HG02642 (cell line): ENCODE results near the gene ZHX3.

Experiments used
- ATAC-seq: cut with Tn5 transposase; IDR thresholded peaks from one replicate; pipeline ENCODE4 v1.9.1; 2021; ENCODE audit warnings: mild to moderate bottlenecking; ENCODE audit not compliant: unreplicated experiment, poor library complexity

The ZHX3 gene

DNA sequence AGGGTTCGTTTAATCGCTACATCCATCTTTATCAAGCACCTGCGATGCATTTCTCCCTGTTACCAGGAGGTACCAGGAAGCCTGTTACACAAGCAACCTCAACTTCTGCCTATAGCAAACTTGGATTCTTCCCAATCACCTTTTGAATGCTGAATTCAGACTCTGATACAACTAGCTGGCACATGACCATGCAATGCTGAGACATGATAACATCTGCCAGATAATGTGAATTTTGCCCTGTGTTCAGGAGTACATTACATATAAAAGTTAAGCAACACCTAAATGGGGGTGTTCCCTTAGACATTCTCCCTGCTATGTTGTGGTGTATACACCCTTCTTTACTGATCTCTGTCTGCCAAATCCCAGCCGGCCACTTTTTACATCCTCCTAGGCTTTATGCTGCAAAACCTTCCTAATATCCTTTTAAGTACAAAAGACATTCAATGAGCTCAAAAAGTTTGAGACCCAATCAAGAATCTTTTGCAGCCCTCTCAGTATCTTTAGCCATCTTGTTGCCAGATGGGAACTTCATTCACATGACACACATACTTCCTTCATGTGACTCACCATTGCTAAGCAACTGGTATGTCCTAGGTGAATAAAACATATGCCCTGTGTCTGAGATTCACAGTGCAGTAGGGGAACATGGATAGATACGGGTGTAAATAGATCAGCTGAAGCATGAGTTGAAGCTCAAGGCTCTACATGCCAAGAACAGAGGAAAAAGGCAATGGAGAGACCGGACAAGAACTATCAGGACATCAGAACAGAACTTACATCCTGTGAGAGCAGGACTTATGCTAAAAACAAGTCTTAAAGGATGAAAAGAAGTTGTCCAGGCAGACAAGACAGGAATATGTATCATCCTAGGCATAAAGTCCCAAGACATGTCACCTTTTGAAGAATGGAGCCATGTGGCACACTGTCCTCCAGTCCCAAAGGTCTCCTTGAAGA, 84.3 kb downstream of the ZHX3 start:
- no peak for ATAC-seq

GRCh38 chr20:41231136-41231535, 86.4 kb downstream of the ZHX3 start:
- no peak for ATAC-seq

DNA sequence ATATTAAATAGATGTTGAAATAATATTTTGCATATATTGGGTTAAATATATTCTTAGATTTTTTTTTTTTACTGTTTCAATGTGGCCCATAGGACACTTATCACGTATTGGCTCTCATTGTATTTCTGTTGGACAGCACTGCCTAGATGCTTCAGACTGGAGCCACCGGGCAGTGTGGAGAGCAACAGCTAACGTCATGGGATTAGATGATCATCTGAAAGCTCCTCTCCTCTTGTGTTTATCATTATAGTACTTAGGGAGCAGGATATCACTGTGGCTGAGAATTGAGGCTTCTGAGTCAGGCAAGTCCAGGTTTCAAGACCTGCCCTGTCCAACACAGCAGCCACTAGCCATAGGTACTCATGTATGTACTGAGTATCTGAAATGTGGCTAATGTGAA, 87.4 kb downstream of the ZHX3 start:
- no peak for ATAC-seq

- ATAC-seq, result no peak
Measured at GRCh38 chr20:41229259-41229658, 88.3 kb downstream of the ZHX3 start.

DNA sequence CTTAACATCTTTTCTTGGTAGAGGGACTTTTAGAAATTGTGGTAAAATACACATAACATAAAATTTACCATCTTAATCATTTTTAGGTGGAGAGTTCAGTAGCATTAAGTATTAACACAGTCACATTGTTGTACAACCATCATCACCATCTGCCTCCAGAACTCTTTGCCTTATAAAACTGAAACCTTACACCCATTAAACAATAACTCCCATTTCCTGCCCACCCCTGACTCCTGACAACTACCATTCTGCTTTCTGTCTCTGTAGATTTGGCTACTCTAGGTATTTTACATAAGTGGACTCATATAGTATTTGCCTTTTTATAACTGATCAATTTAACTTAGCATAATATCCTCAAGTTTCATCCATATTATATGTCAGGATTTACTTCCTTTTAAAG, 88.7 kb downstream of the ZHX3 start:
- ATAC-seq, result no peak

DNA sequence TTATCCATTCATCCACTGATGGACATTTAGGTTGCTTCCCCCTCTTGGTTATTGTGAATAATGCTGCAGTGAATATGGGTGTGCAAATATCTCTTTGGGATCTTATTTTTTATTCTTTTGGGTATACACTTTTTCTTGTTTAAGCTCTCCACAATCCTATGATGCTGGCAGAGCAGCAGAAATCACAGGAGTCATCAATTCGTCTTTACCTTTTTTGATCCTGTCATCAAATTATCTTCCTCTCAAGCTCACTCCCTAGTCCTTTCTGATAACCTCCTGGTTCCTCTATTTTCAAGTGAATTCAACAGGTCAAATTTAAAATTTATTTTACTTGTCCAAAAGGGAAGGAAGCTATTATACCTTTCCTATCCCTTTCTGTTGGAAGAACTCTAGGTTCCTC, 91.1 kb downstream of the ZHX3 start:
- no peak for ATAC-seq

- ATAC-seq, result no peak
Measured at GRCh38 chr20:41225091-41225490, 92.4 kb downstream of the ZHX3 start.

DNA sequence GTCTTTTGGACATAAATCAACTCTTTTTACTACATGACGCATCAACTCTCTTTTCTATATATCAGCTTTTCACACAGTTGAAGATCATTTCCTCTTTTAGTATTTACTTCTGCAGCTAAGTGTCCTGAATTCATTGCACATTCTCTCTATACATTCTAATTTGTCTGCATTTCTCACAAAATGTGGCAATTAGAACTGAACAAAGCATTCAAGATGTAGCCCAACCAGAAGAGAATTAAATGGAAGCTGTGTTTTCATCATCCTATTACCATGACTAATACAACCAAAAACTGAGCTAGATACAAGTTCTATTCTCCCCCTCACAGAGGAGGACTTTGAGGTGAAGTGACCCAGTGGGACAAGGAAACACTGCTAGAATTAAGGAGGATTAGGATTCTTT, 93.2 kb downstream of the ZHX3 start:
- ATAC-seq, result no peak

DNA sequence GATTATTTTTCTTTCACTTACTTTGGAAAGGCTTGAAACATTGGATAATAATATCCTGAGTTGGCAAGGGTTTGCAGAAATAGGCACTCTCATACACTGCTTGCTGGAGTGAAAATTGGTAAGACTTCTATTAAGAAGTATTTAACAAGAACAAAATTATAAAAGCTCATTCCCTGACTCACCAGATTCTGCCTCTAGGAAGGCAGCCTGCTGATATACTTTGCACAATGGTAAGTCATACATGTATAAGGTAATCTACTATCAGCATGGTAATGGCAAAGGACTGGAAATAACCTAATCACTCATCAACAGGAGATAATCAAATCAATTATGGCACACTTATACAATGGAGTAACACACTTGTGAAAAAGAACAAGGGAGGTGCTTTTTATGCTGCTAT, 94.4 kb downstream of the ZHX3 start:
- no peak for ATAC-seq

DNA sequence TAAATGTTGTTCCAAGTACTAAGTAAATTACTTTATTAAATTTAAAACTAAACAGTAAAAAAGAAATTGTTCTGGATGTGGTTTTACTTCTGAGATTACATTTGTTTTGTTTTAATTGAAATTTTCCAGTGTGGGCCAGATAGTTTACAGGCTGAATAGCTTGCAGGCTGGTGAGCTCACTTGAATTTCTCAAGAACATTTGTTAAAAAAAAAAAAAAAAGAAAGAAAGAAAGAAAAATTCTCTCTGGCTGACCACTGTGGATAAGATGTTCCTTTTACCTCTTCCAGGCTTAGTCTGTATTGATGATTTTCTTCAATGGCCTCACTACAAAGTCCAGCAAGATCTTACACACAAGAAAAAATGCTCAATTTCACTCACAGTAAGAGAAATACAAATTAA, 94.8 kb downstream of the ZHX3 start:
- ATAC-seq, result no peak

- no peak for ATAC-seq
Measured at GRCh38 chr20:41222296-41222695, 95.2 kb downstream of the ZHX3 start.

GRCh38 chr20:41221614-41222218, 95.8 kb downstream of the ZHX3 start:
- ATAC-seq, result no peak

DNA sequence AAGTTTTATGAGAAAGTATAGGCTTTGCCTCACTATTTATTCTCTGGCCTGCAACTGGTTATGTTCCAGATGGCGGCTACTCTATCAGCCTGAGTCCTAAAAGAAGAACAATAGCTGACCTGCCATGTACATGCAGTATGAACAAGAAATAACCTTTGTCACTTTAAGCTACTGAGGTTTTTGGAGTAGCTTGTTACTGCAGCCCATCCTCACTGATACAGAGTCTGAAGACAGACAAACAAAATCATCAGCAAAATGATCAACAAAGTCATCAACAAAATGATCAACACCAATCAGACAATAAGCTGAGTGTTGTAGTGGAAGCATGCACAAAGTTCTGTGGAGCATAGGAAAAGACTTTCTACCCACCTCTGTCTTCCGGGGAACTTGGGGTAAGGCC, 97.7 kb downstream of the ZHX3 start:
- no peak for ATAC-seq

DNA sequence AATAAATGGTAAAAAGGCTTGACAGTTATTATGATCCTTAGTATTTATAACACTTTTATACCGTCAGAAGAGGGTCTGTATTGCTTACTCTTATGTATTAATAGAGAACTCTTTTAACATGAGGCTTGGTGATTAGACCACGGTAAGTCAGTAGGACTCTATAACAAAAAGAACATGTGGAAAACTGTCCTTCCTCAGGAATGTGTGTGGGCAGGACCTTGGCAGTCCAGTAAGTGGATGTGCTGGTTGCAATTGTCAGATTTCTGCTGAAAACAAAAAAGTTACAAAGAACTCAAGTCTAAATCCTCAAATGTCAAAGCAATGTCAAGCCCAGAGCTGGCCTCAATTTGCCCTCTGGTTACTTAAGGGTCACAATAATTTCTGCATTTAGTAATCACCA, 99.1 kb downstream of the ZHX3 start:
- ATAC-seq, result no peak

- ATAC-seq, result no peak
Measured at GRCh38 chr20:41217422-41217821, 100.1 kb downstream of the ZHX3 start.

- ATAC-seq, result no peak
Measured at GRCh38 chr20:41214666-41215065, 102.9 kb downstream of the ZHX3 start.

- ATAC-seq, result no peak
Measured at GRCh38 chr20:41214202-41214601, 103.3 kb downstream of the ZHX3 start.

- ATAC-seq, result no peak
Measured at GRCh38 chr20:41213150-41213820, 104.2 kb downstream of the ZHX3 start.

GRCh38 chr20:41205313-41205712, 112.2 kb downstream of the ZHX3 start:
- no peak for ATAC-seq

- no peak for ATAC-seq
Measured at GRCh38 chr20:41204304-41205265, 112.9 kb downstream of the ZHX3 start.
